ENCODE measurements around the gene NINL. TPM values are rescaled to one million over a fixed set of nuclear protein-coding genes. Genes with fewer than 3 reads are reported as not detected.

Gene NINL
- total and polyA plus RNA-seq, 2 of the 4 experiments (the other 2 are of a cell fraction) = 3.0 to 10.4 TPM

DNA sequence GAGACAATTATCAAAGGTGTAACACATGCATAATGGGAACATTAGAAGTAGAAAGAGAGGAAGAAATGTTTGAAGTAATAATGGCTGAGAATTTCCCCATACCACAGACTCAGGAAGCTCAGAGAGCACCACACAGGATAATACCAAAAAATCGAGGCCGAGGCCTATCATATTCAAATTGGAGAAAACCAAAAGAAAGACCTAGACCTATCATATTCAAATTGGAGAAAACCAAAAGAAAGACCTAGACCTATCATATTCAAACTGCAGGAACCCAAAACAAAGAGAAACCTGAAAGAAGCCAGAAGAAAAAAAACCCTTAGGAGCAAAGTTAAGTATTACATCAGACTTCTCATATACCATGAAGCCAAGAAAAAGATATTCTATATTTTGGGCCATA lies 18.0 kb downstream of the NINL start:
- in situ Hi-C loops (cut with MboI; ENCODE audit: low sequenced_read_pairs) = no loop called here
- peaks cover 15% of the 10 kb centered on the region for H4K20me1 ChIP-seq (ENCODE audit: insufficient read depth, low read length)
- no peak overlapping the region for H2BK15ac ChIP-seq (ENCODE audit: low read depth, low read length)
- H2BK20ac ChIP-seq (ENCODE audit: low read depth, low read length) = no peak overlapping the region
- POLR2A ChIA-PET (ENCODE audit: unreplicated experiment) = no interaction called here
- no peak overlapping the region for H2AFZ ChIP-seq (replicated peaks; ENCODE audit: low read length, poor library complexity)
- intact Hi-C loops (cut with micrococcal nuclease) = no loop called here
- no peak overlapping the region for H3K27ac ChIP-seq (ENCODE audit: insufficient read depth, low read length)
- H3K4me1 ChIP-seq (ENCODE audit: control insufficient read depth, insufficient read depth, low read length) = peaks cover 2% of the 10 kb centered on the region; the same call in 1 of the 2 replicates
- dilution Hi-C loops (cut with HindIII; ENCODE audit: low sequenced_read_pairs, unreplicated experiment) = no loop called here
- no peak overlapping the region for H3K4me3 ChIP-seq (ENCODE audit: insufficient read depth, low read depth, low read length)
- H3K9ac ChIP-seq (ENCODE audit: low read depth, low read length) = no peak overlapping the region
- BruUV-seq (replicated peaks) = no TSS peak
- H3K56ac ChIP-seq (ENCODE audit: extremely low read depth, insufficient read depth, low read length) = no peak overlapping the region
- no peak overlapping the region for H3K23ac ChIP-seq (ENCODE audit: low read depth, low read length)
- H3K79me1 ChIP-seq (ENCODE audit: low read depth in 1 of 2, low read length in 2 of 2) = peaks cover 16 to 45% of the 10 kb centered on the region in 2 experiments
- no peak overlapping the region for H3K4me2 ChIP-seq (ENCODE audit: low read depth, low read length)
- TF ChIP-seq MAFK (IDR thresholded peaks at IDR 0.05; ENCODE audit: low read depth, low read length) (no peak), RAD21 (IDR thresholded peaks at IDR 0.05; ENCODE audit: low read length) (no peak), RCOR1 (IDR thresholded peaks at IDR 0.05; ENCODE audit: insufficient replicate concordance, low read length) (no peak), BHLHE40 (IDR thresholded peaks at IDR 0.05; ENCODE audit: low read depth, low read length) (no peak), FOS (IDR thresholded peaks at IDR 0.05; ENCODE audit: low read depth, low read length) (no peak), POLR2A (IDR thresholded peaks at IDR 0.05; ENCODE audit: low read depth, low read length) (no peak), RFX5 (IDR thresholded peaks at IDR 0.05; ENCODE audit: low read depth, low read length) (no peak), CHD1 (IDR thresholded peaks at IDR 0.05; ENCODE audit: low read depth, low read length) (no peak), MXI1 (IDR thresholded peaks at IDR 0.05; ENCODE audit: borderline replicate concordance, low read depth, low read length) (no peak), NFE2L2 (IDR thresholded peaks at IDR 0.05; ENCODE audit: low read depth, low read length) (no peak), MAZ (IDR thresholded peaks at IDR 0.05; ENCODE audit: borderline replicate concordance, low read depth, low read length) (no peak), SMC3 (IDR thresholded peaks at IDR 0.05; ENCODE audit: low read depth, low read length) (no peak), CEBPB (IDR thresholded peaks at IDR 0.05; ENCODE audit: low read depth, low read length) (no peak)
- TF ChIP-seq, protein P1, sequence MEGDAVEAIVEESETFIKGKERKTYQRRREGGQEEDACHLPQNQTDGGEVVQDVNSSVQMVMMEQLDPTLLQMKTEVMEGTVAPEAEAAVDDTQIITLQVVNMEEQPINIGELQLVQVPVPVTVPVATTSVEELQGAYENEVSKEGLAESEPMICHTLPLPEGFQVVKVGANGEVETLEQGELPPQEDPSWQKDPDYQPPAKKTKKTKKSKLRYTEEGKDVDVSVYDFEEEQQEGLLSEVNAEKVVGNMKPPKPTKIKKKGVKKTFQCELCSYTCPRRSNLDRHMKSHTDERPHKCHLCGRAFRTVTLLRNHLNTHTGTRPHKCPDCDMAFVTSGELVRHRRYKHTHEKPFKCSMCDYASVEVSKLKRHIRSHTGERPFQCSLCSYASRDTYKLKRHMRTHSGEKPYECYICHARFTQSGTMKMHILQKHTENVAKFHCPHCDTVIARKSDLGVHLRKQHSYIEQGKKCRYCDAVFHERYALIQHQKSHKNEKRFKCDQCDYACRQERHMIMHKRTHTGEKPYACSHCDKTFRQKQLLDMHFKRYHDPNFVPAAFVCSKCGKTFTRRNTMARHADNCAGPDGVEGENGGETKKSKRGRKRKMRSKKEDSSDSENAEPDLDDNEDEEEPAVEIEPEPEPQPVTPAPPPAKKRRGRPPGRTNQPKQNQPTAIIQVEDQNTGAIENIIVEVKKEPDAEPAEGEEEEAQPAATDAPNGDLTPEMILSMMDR (conservative IDR thresholded peaks at IDR 0.05; ENCODE audit: low read depth, low read length) = no peak
- TF ChIP-seq, protein P2, sequence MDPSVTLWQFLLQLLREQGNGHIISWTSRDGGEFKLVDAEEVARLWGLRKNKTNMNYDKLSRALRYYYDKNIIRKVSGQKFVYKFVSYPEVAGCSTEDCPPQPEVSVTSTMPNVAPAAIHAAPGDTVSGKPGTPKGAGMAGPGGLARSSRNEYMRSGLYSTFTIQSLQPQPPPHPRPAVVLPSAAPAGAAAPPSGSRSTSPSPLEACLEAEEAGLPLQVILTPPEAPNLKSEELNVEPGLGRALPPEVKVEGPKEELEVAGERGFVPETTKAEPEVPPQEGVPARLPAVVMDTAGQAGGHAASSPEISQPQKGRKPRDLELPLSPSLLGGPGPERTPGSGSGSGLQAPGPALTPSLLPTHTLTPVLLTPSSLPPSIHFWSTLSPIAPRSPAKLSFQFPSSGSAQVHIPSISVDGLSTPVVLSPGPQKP (IDR thresholded peaks at IDR 0.05; ENCODE audit: borderline replicate concordance, low read depth, low read length) = no peak
- TF ChIP-seq, protein P3, sequence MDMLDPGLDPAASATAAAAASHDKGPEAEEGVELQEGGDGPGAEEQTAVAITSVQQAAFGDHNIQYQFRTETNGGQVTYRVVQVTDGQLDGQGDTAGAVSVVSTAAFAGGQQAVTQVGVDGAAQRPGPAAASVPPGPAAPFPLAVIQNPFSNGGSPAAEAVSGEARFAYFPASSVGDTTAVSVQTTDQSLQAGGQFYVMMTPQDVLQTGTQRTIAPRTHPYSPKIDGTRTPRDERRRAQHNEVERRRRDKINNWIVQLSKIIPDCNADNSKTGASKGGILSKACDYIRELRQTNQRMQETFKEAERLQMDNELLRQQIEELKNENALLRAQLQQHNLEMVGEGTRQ (IDR thresholded peaks at IDR 0.05; ENCODE audit: low read depth, low read length) = no peak
- DNase-seq = no peak
- peaks cover 4% of the 10 kb centered on the region; the same call in 1 of the 2 replicates for H3K36me3 ChIP-seq (ENCODE audit: control insufficient read depth, insufficient read depth, low read length)
- no peak overlapping the region for H3K18ac ChIP-seq (ENCODE audit: low read depth, low read length)
- ATAC-seq (ENCODE audit: low read depth) = no peak
- no CpG with 5 or more reads among the region's 2 CpGs for WGBS, 2 experiments (ENCODE audit: extremely low coverage in 2 of 2, insufficient read length in 1 of 2)
- no peak overlapping the region for H2AK5ac ChIP-seq (ENCODE audit: low read depth, low read length)
- H4K8ac ChIP-seq (ENCODE audit: low read depth in 2 of 2, low read length in 2 of 2) = no peak overlapping the region
- H3K4ac ChIP-seq (ENCODE audit: low read depth, low read length) = no peak overlapping the region
- no peak overlapping the region for H2BK5ac ChIP-seq (ENCODE audit: low read depth, low read length, poor library complexity, severe bottlenecking)
- H3K9me3 ChIP-seq (ENCODE audit: control insufficient read depth, insufficient read depth, low read length) = peaks cover 2% of the 10 kb centered on the region; the same call in 1 of the 2 replicates
- no peak overlapping the region for H4K91ac ChIP-seq (ENCODE audit: insufficient read depth, low read depth, low read length)
- CTCF ChIA-PET = no interaction called here
- H3K9me1 ChIP-seq (ENCODE audit: insufficient read depth, low read length) = no peaks in the 10 kb centered on the region
- H3K27me3 ChIP-seq (ENCODE audit: control insufficient read depth, insufficient read depth, low read length) = no peaks in the 10 kb centered on the region
- no peak overlapping the region for H3K14ac ChIP-seq (replicated peaks; ENCODE audit: low read depth, low read length)
- H2BK120ac ChIP-seq (ENCODE audit: low read depth, low read length) = no peak overlapping the region
- H2AK9ac ChIP-seq (replicated peaks; ENCODE audit: low read depth, low read length, poor library complexity) = no peak overlapping the region
- H4K5ac ChIP-seq (ENCODE audit: low read depth, low read length) = no peak overlapping the region
